IMR-90 (cell line): ENCODE data around the gene TMEM209.

Source experiments
- CHD1 ChIP-seq: IDR thresholded peaks from 2 replicates; pipeline ENCODE4 v1.6.1; 2012; ENCODE audit warnings: low read depth, low read length, improper control_type of control experiment
- MXI1 ChIP-seq: IDR thresholded peaks from 2 replicates; pipeline ENCODE4 v1.6.1; 2012; ENCODE audit warnings: low read depth, mild to moderate bottlenecking, low read length, moderate library complexity, borderline replicate concordance
- POLR2A ChIP-seq: IDR thresholded peaks from 2 replicates; pipeline ENCODE4 v1.6.1; 2012; ENCODE audit warnings: mild to moderate bottlenecking, low read depth, low read length
- TF ChIP-seq, protein P1 (sequence below): conservative IDR thresholded peaks from 2 replicates; pipeline ENCODE4 v1.5.1; 2012; ENCODE audit warnings: mild to moderate bottlenecking, low read depth, low read length, improper control_type of control experiment
- TF ChIP-seq, protein P2 (sequence below): fragments of 150-350 bp; IDR thresholded peaks from 2 replicates; pipeline ENCODE4 v1.6.1; 2017; ENCODE audit warnings: mild to moderate bottlenecking, antibody characterized with exemption, low read length, low read depth

DNA sequence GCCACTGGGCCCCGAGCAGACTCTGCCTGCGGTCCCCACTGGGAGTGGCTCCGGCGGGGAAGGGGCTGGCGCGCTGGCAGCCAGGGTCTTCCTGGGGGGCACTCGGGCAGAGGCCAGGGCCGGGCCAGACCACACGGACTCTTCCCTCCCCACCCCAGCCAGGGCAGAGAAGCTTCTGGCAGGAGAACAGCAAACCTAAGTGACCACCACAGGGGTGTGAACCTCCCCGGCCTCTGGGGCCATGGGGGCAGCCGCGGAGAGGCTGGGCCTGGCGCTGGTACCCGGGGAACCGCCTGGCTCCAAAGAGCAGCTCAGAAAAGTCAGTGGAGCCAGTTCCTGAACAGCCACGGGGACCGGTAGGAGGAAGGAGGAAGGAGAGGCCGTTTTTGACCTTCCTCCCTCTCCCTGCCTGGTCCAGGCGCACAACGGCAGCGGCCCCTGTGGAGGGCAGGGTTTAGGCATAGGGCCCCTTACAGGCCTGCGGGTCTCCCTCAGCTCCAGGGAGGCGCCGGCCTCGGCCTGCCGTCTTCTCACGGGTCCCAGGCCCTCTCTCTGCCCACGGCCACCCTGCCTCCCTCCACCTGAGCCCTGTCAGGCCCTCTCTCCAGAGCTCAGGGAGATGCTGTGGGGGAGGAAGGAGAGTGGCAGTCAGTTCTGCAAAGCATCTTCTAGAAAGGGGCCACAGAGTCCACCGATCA lies 51.8 kb downstream of the TMEM209 start:
- TF ChIP-seq, protein P1, sequence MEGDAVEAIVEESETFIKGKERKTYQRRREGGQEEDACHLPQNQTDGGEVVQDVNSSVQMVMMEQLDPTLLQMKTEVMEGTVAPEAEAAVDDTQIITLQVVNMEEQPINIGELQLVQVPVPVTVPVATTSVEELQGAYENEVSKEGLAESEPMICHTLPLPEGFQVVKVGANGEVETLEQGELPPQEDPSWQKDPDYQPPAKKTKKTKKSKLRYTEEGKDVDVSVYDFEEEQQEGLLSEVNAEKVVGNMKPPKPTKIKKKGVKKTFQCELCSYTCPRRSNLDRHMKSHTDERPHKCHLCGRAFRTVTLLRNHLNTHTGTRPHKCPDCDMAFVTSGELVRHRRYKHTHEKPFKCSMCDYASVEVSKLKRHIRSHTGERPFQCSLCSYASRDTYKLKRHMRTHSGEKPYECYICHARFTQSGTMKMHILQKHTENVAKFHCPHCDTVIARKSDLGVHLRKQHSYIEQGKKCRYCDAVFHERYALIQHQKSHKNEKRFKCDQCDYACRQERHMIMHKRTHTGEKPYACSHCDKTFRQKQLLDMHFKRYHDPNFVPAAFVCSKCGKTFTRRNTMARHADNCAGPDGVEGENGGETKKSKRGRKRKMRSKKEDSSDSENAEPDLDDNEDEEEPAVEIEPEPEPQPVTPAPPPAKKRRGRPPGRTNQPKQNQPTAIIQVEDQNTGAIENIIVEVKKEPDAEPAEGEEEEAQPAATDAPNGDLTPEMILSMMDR = no peak
- TF ChIP-seq, protein P2, sequence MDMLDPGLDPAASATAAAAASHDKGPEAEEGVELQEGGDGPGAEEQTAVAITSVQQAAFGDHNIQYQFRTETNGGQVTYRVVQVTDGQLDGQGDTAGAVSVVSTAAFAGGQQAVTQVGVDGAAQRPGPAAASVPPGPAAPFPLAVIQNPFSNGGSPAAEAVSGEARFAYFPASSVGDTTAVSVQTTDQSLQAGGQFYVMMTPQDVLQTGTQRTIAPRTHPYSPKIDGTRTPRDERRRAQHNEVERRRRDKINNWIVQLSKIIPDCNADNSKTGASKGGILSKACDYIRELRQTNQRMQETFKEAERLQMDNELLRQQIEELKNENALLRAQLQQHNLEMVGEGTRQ = no peak
- TF ChIP-seq CHD1 (no peak), POLR2A (no peak), MXI1 (no peak)
